Measurements from ENCODE around the gene FAM13B. TPM values are rescaled to one million over a fixed set of nuclear protein-coding genes. Genes with fewer than 3 reads are reported as not detected.
A peak's percentile ranks its signal among the peaks of the same experiment; 100 is the strongest.

The FAM13B gene
- total and polyA plus RNA-seq, 9 of the 15 experiments (the other 6 are each of a cell fraction or from before 2014, with no cell fraction given): 2.3 to 21.6 (median 14.1) TPM

DNA sequence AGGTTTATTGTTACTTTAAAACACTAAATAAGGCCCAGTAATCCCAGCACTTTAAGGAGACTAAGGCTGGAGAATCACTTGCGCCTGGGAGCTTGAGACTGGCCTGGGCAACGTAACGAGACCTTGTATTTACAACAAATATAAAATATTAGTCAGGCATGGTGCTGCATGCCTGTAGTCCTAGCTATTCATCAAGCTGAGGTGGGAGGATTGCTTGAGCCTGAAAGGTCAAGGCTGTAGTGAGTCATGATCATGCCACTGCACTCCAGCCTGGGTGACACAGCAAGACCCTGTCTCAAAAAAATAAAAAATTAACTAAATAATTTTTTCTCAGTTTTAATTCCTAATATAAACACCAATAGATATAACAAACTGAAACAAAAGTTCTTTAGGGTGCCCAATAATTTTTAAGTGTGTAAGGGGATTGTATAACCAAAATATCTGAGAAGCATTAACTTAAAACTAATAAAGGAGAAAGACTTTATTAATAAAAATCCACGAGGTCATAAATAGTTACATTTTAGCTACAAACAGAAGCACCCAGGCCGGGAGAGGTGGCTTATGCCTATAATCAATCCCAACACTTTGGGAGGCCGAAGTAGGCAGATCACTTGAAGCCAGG lies 32.7 kb downstream of the FAM13B start (continued):
- TF ChIP-seq, protein P1, sequence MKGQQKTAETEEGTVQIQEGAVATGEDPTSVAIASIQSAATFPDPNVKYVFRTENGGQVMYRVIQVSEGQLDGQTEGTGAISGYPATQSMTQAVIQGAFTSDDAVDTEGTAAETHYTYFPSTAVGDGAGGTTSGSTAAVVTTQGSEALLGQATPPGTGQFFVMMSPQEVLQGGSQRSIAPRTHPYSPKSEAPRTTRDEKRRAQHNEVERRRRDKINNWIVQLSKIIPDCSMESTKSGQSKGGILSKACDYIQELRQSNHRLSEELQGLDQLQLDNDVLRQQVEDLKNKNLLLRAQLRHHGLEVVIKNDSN (CRISPR knock-in tag; IDR thresholded peaks at IDR 0.05): no peak
- TF ChIP-seq, protein P2, sequence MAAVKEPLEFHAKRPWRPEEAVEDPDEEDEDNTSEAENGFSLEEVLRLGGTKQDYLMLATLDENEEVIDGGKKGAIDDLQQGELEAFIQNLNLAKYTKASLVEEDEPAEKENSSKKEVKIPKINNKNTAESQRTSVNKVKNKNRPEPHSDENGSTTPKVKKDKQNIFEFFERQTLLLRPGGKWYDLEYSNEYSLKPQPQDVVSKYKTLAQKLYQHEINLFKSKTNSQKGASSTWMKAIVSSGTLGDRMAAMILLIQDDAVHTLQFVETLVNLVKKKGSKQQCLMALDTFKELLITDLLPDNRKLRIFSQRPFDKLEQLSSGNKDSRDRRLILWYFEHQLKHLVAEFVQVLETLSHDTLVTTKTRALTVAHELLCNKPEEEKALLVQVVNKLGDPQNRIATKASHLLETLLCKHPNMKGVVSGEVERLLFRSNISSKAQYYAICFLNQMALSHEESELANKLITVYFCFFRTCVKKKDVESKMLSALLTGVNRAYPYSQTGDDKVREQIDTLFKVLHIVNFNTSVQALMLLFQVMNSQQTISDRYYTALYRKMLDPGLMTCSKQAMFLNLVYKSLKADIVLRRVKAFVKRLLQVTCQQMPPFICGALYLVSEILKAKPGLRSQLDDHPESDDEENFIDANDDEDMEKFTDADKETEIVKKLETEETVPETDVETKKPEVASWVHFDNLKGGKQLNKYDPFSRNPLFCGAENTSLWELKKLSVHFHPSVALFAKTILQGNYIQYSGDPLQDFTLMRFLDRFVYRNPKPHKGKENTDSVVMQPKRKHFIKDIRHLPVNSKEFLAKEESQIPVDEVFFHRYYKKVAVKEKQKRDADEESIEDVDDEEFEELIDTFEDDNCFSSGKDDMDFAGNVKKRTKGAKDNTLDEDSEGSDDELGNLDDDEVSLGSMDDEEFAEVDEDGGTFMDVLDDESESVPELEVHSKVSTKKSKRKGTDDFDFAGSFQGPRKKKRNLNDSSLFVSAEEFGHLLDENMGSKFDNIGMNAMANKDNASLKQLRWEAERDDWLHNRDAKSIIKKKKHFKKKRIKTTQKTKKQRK (IDR thresholded peaks at IDR 0.05; ENCODE audit: borderline replicate concordance, low read depth, low read length): no peak
- peak; percentile 65 for TF ChIP-seq ZNF766 (CRISPR knock-in tag; conservative IDR thresholded peaks at IDR 0.05)
- no peak for TF ChIP-seq SMARCA5 (IDR thresholded peaks at IDR 0.05)
- no peak for TF ChIP-seq ATF1 (CRISPR knock-in tag; IDR thresholded peaks at IDR 0.05)
- TF ChIP-seq ATF1 (tag; IDR thresholded peaks at IDR 0.05): peak; percentile 46
- no peak for TF ChIP-seq KDM4B (IDR thresholded peaks at IDR 0.05; ENCODE audit: borderline replicate concordance in 2 of 2, low read depth in 1 of 2)
- TF ChIP-seq KLF13 (tag; IDR thresholded peaks at IDR 0.05; ENCODE audit: borderline replicate concordance, low read depth): no peak
- TF ChIP-seq ZNF584 (CRISPR knock-in tag; IDR thresholded peaks at IDR 0.05; ENCODE audit: low read depth): no peak
- TF ChIP-seq, protein P3, sequence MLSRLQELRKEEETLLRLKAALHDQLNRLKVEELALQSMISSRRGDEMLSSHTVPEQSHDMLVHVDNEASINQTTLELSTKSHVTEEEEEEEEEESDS (CRISPR knock-in tag; IDR thresholded peaks at IDR 0.05): no peak
- TF ChIP-seq ETS2 (tag; IDR thresholded peaks at IDR 0.05; ENCODE audit: borderline replicate concordance, poor library complexity, severe bottlenecking): no peak
- no peak for TF ChIP-seq PML (IDR thresholded peaks at IDR 0.05; ENCODE audit: low read length)
- no peak for TF ChIP-seq ZBTB17 (CRISPR knock-in tag; IDR thresholded peaks at IDR 0.05)
- TF ChIP-seq, protein P4, sequence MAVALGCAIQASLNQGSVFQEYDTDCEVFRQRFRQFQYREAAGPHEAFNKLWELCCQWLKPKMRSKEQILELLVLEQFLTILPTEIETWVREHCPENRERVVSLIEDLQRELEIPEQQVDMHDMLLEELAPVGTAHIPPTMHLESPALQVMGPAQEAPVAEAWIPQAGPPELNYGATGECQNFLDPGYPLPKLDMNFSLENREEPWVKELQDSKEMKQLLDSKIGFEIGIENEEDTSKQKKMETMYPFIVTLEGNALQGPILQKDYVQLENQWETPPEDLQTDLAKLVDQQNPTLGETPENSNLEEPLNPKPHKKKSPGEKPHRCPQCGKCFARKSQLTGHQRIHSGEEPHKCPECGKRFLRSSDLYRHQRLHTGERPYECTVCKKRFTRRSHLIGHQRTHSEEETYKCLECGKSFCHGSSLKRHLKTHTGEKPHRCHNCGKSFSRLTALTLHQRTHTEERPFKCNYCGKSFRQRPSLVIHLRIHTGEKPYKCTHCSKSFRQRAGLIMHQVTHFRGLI (CRISPR knock-in tag; IDR thresholded peaks at IDR 0.05): no peak
- no peak for TF ChIP-seq PCBP2 (IDR thresholded peaks at IDR 0.05; ENCODE audit: low read depth, low read length, poor library complexity, severe bottlenecking)
- no peak for TF ChIP-seq CBFA2T2 (conservative IDR thresholded peaks at IDR 0.05)
- TF ChIP-seq NFIX (CRISPR knock-in tag; IDR thresholded peaks at IDR 0.05; ENCODE audit: low read depth): no peak
- no peak for TF ChIP-seq PHF20 (IDR thresholded peaks at IDR 0.05; ENCODE audit: partially characterized antibody)
- TF ChIP-seq, protein P5, sequence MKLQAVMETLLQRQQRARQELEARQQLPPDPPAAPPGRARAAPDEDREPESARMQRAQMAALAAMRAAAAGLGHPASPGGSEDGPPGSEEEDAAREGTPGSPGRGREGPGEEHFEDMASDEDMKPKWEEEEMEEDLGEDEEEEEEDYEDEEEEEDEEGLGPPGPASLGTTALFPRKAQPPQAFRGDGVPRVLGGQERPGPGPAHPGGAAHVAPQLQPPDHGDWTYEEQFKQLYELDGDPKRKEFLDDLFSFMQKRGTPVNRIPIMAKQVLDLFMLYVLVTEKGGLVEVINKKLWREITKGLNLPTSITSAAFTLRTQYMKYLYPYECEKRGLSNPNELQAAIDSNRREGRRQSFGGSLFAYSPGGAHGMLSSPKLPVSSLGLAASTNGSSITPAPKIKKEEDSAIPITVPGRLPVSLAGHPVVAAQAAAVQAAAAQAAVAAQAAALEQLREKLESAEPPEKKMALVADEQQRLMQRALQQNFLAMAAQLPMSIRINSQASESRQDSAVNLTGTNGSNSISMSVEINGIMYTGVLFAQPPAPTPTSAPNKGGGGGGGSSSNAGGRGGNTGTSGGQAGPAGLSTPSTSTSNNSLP (IDR thresholded peaks at IDR 0.05; ENCODE audit: borderline replicate concordance, low read depth, low read length): no peak; the same call in 1 of the 2 replicates
- TF ChIP-seq SMARCE1 (IDR thresholded peaks at IDR 0.05): peak; percentile 91
- no peak for TF ChIP-seq SMARCB1 (IDR thresholded peaks at IDR 0.05; ENCODE audit: insufficient read length, low read depth)
- TF ChIP-seq KAT8 (IDR thresholded peaks at IDR 0.05; ENCODE audit: low read depth): no peak
